GM23248 (cell line): Measurements from ENCODE around the gene PRIMA1.

Source experiments
- EZH2 ChIP-seq: fragments of 200-600 bp; sonication (generic); IDR thresholded peaks from 2 replicates; pipeline ENCODE4 v1.6.1; 2018; ENCODE audit warnings: antibody characterized with exemption, mild to moderate bottlenecking; ENCODE audit not compliant: insufficient read depth, poor library complexity, severe bottlenecking
- EZH2phosphoT487 ChIP-seq: fragments of 200-600 bp; sonication (generic); IDR thresholded peaks from 2 replicates; pipeline ENCODE4 v1.6.1; 2018; ENCODE audit warnings: antibody characterized with exemption, moderate library complexity, mild to moderate bottlenecking, low read depth; ENCODE audit not compliant: insufficient read depth

DNA sequence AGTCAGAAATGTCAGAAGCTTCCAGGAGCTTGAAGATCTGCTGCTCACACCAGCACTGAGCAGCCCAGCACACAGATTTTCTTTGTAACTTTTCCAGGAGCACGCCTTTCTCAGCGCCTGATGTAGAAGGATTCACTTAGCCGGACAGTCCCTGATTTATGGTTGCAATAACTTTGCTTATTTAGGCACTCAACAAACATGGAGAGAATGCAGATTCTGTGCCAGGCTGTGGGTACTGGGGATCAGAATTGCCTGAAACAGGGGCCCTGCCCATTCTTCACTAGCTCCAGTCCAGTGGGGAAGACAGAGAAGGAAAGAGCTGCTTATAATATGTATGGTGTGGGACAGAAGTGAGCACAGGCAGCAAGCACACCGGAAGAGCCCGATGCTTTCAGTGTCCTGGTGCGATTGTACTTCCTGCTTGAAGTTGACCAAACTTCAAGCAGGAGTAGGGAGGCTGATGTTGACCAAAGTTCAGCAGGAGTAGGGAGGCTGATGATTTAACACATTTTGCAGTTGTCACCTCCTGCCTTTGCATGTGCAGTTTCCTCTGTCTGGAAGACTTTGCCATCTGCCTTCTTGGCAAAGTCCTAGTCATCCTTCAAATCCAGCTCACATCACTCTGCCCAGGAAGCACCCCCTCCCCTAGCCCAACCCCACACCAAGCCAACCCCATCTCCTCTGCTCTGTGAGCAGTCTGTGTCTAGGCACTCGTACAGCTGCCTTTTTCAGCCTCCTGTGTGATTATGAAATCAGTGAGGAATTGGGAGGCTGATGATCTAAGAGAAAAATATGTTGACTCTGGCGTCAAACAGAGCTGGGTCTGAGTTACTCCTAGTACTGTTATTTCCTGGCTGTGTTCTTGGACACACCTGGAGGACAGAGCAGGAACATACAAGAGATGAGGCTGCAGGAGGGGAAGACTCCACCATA lies 12.0 kb upstream of the PRIMA1 start:
- no peak for TF ChIP-seq EZH2
- TF ChIP-seq EZH2phosphoT487: no peak
